Lung (tissue), 12 donors: ENCODE measurements around the gene PRR7. TPM values are rescaled to one million over a fixed set of nuclear protein-coding genes. Genes with fewer than 3 reads are reported as not detected.

ENCODE experiments used
- ATAC-seq: fragments of 200-7000 bp; cut with Tn5 transposase; one replicate; pipeline ENCODE4 v1.9.1; 2020; ENCODE audit warnings: moderate number of reproducible peaks; ENCODE audit not compliant: insufficient read depth, low FRiP score
- DNase-seq, 3 donors: peaks; one replicate each; pipeline ENCODE4 v3.0.0-alpha.2; 2013 to 2017
- H3K27ac ChIP-seq, 2 donors: one replicate each; pipeline ENCODE4 v1.5.1; 2013; ENCODE audit warnings: mild to moderate bottlenecking in 2 of 2, moderate library complexity in 2 of 2, control low read depth in 1 of 2, inconsistent platforms in 1 of 2, low read depth in 1 of 2, low read length in 1 of 2
- H3K27me3 ChIP-seq, 3 donors: one replicate each; pipeline ENCODE4 v1.5.1; 2013; ENCODE audit warnings: low read length in 2 of 3; ENCODE audit not compliant: control insufficient read depth in 3 of 3, insufficient read depth in 3 of 3
- H3K36me3 ChIP-seq, 4 donors: one replicate each; pipeline ENCODE4 v1.5.1; 2013; ENCODE audit warnings: low read length in 4 of 4, mild to moderate bottlenecking in 1 of 4, moderate library complexity in 1 of 4; ENCODE audit not compliant: control insufficient read depth in 4 of 4, insufficient read depth in 4 of 4
- H3K4me1 ChIP-seq, 5 donors: one replicate each; pipeline ENCODE4 v1.5.1; 2013; ENCODE audit warnings: low read length in 5 of 5, mild to moderate bottlenecking in 2 of 5, moderate library complexity in 1 of 5; ENCODE audit not compliant: control insufficient read depth in 5 of 5, insufficient read depth in 5 of 5
- H3K4me3 ChIP-seq: one replicate; pipeline ENCODE4 v1.5.1; 2013; ENCODE audit warnings: mild to moderate bottlenecking, control low read depth, moderate library complexity
- H3K9ac ChIP-seq, 2 donors: one replicate each; pipeline ENCODE4 v1.5.1; 2013; ENCODE audit warnings: low read length in 2 of 2, control low read depth in 1 of 2; ENCODE audit not compliant: insufficient read depth in 1 of 2
- H3K9me3 ChIP-seq, 4 donors: one replicate each; pipeline ENCODE4 v1.5.1; 2013; ENCODE audit warnings: low read length in 3 of 4, mild to moderate bottlenecking in 1 of 4, moderate library complexity in 1 of 4; ENCODE audit not compliant: control insufficient read depth in 4 of 4, insufficient read depth in 3 of 4
- CTCF ChIP-seq: IDR thresholded peaks from 2 replicates; pipeline ENCODE4 v1.5.1; 2012; ENCODE audit warnings: mild to moderate bottlenecking; ENCODE audit errors: control extremely low read depth, extremely low read depth
- WGBS, 2 donors: extraction: QIAGEN DNeasy Blood & Tissue Kit; methylation state at CpG; one replicate each; pipeline ENCODE4 v1.1.7; 2013; 5-methylcytosine and 5-hydroxymethylcytosine counted together
- polyA plus RNA-seq, 2 donors: library from polyadenylated mRNA; stranded (reverse); fragments of 200-250 nt; gene quantifications; one replicate each; pipeline ENCODE4 v1.2.1, GENCODE V29; 2013
- total RNA-seq, 2 donors: library from RNA; depleted of rRNA in 1 of 2; stranded (reverse); fragments of >200 nt in 1 of 2; gene quantifications; one replicate each; pipeline ENCODE4 v1.2.1, GENCODE V29; 2014 to 2021
- donor health status: control.
- donor health status: control.
- donor health status: Bipolar disorder and iron deficiency.
- donor health status: healthy.
- donor health status: DM: yes; HTN: yes; CAD: no.

PRR7 gene
- total and polyA plus RNA-seq, 4 donors = 1.9 to 7.2 (median 4.0) TPM

GRCh38 chr5:177452688-177453638, 6.3 kb downstream of the PRR7 start:
- DNase-seq = no peak
- peaks cover 0 to 4% (median 0%) of the 10 kb centered on the region in 3 donors for H3K27me3 ChIP-seq
- no peak overlapping the region for H3K4me3 ChIP-seq
- no peak for ATAC-seq
- H3K9ac ChIP-seq = no peak overlapping the region
- no peak for TF ChIP-seq CTCF
- peaks cover 0 to 29% (median 7%) of the 10 kb centered on the region in 5 donors for H3K4me1 ChIP-seq
- no peak overlapping the region for H3K27ac ChIP-seq
- H3K36me3 ChIP-seq = peaks cover 0 to 8% (median 3%) of the 10 kb centered on the region in 4 donors
- 80 to 85% methylated on average over 17 of the region's 17 CpGs for WGBS, 2 donors
- H3K9me3 ChIP-seq = no peaks in the 10 kb centered on the region

DNA sequence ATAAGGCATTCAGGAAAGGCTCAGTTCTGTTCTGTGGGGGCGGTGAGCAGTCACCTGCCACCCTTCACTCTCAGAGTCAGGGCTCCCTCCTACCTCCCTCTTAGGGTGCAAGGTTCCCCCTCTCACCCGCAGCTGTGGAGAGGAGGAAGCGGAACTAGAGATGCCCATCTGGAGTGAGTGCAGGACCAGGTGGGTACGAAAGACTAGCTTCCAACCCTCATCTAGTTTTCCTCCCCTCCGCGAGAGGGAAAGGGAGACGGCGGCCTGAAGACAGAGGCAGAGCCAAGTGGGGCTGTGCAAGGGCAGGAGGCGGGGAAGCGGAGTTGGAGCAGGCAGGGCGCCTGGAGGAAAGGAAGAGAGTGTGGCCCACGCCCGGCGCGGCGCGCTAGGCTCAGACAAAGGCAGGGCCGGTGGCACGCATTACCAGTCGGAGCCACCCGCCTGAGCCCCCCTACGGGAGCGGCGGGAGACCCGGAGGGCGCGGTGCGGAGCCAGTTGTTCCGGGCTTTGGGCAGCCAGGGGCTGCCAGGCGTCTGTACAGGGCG, 7.3 kb downstream of the PRR7 start:
- no peak overlapping the region for H3K4me3 ChIP-seq
- WGBS, 2 donors = 7 to 13% methylated on average over 6 to 31 of the region's 31 CpGs
- peak; percentile 50 to 62 (median 54) for DNase-seq
- no peak for TF ChIP-seq CTCF
- H3K36me3 ChIP-seq = peaks cover 0 to 18% (median 5%) of the 10 kb centered on the region in 4 donors
- no peaks in the 10 kb centered on the region for H3K27me3 ChIP-seq
- no peak for ATAC-seq
- H3K9ac ChIP-seq = peak overlapping the region in 1 of 2 donors; percentile 23
- H3K9me3 ChIP-seq = no peaks in the 10 kb centered on the region
- peaks cover 0 to 28% (median 7%) of the 10 kb centered on the region in 5 donors for H3K4me1 ChIP-seq
- H3K27ac ChIP-seq = peak overlapping the region in 1 of 2 donors; percentile 13

DNA sequence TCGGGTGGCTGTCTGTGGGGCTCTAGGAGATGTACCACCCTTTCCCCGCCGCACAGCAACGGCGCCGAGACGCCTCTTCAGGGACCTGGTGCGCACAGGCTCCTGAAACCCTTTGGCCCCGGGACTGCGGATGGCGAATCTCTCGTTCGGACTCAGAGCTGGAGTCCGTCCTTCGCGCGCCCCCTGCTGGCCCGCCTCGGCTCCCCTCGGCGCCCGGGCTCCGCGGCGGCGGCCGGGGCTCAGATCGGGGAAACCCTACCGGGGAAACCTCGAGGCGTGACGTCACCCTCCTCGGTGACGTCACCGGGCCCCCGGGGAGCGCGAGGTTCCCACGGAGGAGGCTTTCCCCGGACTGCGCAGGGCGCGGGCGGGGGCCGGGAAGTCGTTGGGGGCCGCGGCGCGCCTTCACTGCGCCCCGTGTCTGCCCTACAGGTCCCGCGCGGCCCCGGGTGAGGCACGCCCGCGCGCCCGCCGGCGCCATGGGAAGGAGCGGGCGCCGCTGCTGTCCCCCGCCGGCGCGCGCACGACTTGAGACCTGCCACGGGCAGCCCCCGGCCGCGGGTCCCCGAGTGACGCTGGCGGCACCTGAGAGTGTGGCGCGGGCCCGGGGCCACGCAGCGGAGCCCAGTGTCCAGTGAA, 7.9 kb downstream of the PRR7 start:
- peak; percentile 71 for ATAC-seq

More for the DNA sequence above, 7.9 kb downstream of the PRR7 start:
- Histone ChIP-seq H3K36me3 (peaks cover 0 to 18% (median 5%) of the 10 kb centered on the region in 4 donors), H3K4me3 (peak overlapping the region; percentile 36), H3K4me1 (peaks cover 0 to 28% (median 7%) of the 10 kb centered on the region in 5 donors), H3K9ac (no peak overlapping the region), H3K9me3 (no peaks in the 10 kb centered on the region), H3K27ac (peak overlapping the region in 1 of 2 donors; percentile 37), H3K27me3 (no peaks in the 10 kb centered on the region)
- 0% methylated on average over 36 to 84 of the region's 84 CpGs for WGBS, 2 donors
- peak; percentile 89 to 93 (median 89) for DNase-seq
- TF ChIP-seq CTCF = peak; percentile 94
